GM21526 (cell line): ENCODE measurements around the gene HDX.
A peak's percentile ranks its signal among the peaks of the same experiment; 100 is the strongest.
"Not testable (repeated sequence)": the region's sequence is repeated elsewhere in the genome, so short reads cannot be mapped to it uniquely, and the experiment has no call there.

Experiments used
- ATAC-seq: cut with Tn5 transposase; IDR thresholded peaks from one replicate; pipeline ENCODE4 v1.9.1; 2021; ENCODE audit warnings: moderate library complexity; ENCODE audit not compliant: unreplicated experiment, low FRiP score

HDX gene, protein sequence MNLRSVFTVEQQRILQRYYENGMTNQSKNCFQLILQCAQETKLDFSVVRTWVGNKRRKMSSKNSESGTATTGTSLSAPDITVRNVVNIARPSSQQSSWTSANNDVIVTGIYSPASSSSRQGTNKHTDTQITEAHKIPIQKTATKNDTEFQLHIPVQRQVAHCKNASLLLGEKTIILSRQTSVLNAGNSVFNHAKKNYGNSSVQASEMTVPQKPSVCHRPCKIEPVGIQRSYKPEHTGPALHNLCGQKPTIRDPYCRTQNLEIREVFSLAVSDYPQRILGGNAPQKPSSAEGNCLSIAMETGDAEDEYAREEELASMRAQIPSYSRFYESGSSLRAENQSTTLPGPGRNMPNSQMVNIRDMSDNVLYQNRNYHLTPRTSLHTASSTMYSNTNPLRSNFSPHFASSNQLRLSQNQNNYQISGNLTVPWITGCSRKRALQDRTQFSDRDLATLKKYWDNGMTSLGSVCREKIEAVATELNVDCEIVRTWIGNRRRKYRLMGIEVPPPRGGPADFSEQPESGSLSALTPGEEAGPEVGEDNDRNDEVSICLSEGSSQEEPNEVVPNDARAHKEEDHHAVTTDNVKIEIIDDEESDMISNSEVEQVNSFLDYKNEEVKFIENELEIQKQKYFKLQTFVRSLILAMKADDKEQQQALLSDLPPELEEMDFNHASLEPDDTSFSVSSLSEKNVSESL

DNA sequence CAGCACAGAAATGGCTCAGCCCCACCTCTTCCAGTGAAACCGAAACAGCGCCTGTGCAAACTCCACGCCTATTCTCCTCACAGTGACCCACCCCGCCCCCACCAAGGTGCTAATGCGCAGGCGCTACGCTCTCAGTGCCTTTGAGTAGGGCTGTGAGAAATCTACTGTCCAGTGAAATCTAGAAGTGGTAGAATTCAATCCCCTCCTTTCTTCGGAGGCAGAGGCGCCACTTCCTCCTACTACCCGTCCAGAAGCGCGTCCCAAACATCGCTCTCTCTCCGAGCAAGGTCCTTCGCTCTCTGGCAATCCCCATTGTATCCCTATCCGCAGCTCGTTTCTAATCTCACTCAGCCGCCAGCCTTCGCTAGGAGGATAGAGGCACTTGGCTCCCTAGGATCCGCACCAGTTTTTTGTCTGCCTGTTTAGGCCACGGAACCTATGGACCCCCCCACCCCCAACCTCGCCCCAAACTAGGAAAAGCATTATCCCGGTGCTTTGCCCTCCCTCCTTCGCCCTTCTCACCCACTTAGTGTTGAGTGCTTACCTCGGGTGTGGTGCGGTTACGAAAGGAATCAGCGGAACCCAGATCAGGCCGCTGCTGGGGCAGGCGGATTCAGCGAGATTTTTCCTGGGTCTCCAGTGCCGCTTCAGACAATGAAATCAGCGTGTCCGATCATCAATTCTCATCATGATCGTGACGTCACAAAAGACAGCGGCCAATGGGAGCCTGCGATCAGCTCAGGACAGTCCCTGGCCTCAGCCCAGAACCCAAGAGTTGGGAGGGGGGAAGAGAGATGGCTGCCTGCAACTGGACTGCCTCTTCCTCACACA is at the start of gene HDX:
Gene HDX, minus strand, starts transcription at position 656 of the 831 bp plus-strand sequence. CDS start 27,056 bp downstream, outside the sequence.
- peak; percentile 94 for ATAC-seq

DNA sequence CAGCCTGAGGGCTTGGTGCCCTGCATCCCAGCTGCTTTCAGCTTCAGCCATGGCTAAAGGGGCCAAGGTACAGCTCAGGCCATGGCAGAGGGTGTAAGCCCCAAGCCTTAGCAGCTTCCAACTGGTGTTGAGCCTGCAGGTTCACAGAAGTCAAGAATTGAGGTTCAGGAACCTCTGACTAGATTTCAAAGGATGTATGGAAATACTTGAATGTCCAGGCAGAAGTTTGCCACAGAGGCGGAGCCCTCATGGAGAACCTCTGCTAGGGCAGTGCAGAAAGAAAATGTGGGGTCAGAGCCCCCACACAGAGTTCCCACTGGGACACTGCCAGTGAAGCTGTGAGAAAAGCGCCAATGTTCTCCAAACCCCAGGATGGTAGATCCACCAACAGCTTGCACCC is 39.1 kb upstream of the HDX start:
- ATAC-seq = not testable (repeated sequence)

DNA sequence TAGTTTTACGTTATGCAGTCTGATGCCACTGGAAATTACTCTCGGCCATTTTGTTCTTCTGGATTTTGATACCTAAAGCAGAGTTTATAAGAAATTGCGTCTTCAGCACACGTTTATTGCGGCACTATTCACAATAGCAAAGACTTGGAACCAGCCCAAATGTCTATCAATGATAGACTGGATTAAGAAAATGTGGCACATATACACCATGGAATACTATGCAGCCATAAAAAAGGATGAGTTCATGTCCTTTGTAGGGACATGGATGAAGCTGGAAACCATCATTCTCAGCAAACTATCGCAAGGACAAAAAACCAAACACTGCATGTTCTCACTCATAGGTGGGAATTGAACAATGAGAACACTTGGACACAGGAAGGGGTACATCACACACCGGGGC is 35.4 kb upstream of the HDX start:
- not testable (repeated sequence) for ATAC-seq

DNA sequence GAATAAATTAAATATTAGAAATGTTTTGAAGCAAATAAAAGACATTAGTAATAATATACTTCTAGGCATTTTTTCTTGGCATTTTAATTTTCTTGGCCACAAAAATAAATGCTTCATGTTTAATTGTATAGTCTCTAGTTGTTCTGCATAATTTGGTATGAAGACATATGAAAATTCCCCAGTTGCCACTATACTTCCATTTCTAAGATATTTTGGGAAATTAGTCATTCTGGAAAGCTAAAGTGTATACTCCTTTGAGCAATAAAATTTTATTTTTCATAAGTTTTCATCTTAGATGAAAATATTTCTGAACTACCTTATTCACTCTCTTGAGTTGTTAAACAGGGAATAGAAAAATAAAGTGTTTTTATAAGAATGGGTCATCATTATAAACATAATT is 13.8 kb downstream of the HDX start:
- ATAC-seq = no peak

DNA sequence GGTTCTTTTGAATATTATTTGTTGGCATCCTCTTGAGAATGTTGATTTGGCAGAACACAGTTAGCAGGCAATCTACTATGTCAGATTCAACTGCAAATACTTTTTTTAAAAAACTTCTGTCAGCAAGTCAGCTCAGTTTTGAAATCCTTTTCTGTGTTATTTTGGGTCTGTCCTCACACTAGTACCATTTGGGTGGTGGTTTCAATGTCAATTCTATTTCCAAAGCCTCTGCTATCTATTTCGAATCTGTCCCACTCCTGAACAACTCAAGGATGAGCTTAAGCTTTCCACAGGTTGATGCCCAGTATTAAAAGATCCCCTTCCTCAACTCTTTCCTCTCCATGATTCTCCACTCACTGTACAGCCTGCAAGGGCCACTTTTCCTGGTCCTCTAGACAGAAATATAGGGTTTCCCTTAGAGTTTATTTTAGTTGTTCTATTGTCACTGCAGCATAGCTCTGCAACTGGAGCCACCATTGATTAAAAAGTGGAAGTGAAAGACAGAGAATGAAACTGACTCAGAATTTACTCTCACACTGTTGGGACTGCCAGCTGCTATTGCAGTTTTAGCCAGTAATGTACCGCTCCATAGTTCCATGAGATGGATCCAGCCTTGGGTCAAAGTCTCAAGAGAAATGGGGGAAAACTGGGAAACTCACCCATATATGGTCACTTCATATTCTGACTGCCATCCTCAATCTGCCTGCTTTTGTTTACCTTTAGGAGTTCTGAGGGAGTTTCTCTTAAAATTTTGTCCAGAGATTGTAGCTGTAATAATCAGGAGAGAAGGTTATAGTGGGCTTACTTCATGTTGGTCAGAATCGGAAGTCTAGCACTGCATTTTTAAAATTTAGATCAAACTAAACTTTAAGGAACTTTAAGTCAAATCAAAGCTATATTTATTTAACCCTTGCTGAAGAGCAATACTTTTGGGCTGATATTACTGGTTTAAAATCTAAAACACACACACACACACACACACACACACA is 14.6 kb downstream of the HDX start:
- ATAC-seq = peak; percentile 100

DNA sequence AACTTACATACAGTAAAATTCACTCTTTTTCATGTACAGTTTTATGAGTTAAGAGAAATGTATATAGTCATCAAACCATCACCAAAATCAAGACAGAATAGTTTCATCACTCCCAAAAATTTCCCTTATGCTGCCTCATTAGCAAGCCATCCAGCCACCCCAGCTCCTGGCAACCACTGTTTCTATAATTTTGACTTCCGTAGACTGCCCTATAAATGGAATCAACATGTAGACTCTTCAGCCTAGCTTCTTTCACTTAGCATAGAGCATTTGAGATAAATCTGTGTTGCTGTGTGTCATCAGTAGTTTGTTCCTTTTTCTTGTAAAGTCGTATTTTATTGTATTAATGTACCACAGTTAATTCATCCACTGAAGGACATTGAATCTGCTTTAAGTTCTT is 23.2 kb downstream of the HDX start:
- no peak for ATAC-seq

DNA sequence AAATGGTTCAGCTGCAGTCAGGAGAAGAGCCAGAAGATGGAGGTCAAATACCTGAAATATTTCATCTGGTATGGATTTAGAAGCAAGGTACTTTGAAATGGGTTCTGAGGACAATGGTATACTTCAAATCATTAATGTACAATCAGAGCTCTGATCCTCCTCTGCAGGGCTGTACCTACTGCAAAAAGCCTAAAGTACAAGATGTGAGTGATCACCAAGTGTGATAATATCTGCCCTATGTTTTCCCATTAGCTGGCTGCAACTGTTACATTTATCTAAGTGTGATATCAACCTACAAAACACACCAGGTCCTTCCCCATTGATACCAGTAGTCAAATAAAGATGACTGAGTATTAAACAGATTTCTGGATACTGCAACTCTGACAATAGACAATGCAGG is 25.1 kb downstream of the HDX start:
- no peak for ATAC-seq

DNA sequence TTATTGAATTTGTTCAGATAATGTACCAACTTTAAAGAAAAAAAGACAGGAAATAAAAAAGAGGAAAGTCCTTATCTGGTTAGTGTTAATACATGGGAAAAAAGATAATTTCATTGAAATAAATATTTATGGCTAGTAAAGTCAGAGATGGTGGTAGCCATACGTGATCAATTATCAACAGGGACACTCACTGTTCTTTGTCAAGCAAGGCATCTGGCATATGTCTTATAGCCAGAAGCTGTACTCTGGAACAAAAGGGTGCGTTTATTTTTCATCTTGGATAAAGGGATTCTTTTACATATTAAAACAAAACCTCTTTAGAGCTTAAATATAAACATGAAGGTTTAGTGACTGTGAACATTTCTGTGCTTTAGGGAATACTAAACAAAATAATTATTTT is 26.7 kb downstream of the HDX start:
- ATAC-seq = no peak

DNA sequence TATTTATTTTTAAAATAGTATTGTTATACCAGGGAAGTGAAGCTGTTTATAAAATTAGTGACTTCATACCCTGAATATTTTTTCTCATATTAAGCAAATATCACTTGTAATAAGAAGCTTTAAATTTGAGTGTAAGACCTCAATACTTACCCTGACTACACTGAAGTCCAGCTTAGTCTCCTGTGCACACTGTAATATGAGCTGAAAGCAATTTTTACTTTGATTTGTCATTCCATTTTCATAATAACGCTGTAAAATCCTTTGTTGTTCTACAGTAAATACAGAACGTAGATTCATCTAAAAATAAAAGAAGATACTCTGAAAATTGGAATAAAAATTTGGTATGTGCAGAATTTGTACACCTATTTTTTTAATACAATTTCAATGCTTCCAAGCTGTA is 27.2 kb downstream of the HDX start:
- no peak for ATAC-seq

DNA sequence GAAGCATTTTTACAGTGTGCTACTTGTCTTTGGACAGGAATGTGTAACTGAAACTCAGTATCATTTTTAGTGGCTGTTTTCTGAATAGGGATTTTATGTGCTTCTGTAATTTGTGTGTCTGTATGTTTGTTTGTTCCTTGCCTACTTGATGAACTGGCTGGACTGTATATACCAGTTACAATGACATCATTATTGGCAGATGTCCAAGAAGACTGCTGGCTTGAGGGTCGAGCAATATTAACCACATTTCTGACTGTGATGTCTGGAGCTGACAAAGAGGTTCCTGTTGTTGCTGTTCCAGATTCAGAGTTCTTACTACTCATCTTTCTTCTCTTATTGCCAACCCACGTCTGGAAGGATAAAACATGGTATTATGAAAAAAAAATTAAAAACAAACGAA is 33.0 kb downstream of the HDX start:
- no peak for ATAC-seq

DNA sequence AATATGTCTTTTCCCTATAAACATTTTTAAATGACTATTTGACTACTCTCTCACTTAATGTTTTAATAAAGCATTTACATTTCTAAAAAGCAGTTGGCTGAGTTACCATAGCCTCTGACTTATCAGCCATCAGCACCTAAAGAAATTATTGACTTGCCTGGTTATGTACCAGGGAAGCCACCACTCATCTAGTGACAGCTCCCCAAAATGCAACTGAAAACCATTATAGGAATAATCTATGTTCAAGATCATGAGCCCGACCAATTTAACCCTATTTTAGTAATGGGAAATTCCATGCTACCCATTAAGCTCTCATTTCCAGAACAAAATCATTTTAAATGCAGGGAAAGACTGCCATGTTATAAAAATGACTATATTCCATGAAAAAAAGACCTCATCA is 34.4 kb downstream of the HDX start:
- ATAC-seq = no peak

DNA sequence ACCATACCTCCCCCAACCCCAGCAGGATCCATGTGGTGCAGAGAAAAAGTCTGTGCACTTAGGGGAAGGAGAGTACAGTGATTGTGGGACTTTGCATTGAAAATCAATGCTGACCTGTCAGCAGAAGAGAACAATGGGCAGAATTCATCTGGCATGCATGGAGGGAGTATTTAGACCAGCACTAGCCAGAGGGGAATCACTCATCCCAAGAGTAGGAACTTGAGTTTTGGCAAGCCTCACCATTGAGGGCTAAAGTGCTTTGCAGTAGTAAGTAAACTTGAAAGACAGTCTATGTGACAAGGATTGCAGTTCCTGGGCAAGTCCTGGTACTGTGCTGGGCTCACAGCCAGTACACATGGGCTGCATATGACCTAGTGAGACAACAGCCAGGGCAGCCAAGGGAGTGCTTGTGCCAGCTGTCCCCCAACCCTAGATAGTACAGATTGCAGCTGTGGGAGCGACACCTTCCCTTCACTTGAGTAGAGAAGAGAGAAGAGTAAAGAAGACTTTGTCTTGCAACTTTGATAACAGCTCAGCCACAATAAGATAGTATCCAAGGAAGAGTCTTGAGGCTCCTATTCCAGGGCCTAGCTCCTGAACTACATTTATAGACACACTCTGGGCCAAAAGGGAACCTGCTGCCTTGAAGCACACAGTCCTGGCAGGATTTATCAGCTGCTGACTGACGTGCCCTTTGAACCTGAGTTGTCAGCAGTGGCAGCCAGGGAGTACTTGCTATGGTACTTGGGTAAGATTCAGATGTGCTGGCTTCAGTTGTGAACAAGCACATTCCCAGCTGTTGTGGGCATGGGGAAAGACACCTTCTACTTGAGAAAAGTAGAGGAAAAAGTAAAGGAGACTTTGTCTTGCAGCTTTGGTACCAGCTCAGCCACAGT is 48.7 kb downstream of the HDX start:
- no peak for ATAC-seq

DNA sequence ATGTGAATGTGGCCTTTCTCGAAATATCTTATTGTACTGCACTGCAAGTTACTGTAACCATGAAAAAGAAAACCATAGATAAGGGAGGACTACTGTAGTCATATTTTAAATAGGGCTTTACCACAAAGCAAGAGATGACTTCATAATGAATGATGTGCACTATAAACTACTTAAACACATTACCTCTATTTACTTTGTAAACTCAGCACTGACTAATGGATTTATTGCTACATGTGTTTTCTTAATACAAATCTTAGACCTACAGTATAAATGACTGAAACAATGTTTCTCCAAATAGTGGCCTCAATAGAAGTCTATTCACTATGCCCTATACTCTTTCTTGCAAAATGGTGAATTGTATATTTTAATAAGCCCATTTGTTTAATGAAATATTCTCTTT is 61.1 kb downstream of the HDX start:
- no peak for ATAC-seq

DNA sequence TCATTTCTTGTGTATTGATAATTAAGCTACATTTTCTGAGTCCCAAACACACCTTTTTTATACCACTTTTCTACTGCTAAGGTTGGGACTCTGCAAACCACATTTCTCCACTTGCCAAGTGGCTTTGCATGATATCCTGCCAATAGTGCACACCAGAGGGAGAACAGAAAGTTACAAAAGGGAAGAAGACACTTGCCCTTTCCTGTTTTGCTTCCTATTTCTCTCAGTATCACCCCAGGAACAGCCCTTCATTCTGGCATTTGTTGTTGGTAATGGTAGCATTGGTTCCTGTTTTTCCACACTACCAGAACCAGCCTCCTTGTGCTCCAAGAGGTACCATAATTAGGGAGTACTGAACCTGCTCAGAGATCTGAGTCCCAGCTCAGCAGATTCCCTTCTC is 87.1 kb downstream of the HDX start:
- no peak for ATAC-seq

DNA sequence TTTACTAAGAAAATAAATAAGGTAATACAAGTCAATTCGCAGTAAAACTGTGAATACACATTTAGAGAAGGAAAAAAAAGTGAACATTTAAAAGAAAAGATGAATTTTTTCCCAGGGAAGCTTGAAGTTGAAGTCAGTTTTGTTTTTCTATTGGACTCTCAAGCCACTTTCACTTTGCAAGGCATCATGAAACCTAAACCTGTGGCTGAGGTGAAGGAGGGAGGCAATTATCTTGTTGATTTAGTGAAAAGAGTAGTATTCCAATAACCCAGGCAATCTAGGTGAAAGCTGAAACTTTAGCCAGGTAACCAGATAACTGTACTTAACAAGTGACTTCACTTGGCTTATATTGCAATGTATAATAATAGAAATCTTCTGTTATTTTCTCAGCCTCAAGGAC is 138.6 kb downstream of the HDX start:
- ATAC-seq = peak; percentile 65

DNA sequence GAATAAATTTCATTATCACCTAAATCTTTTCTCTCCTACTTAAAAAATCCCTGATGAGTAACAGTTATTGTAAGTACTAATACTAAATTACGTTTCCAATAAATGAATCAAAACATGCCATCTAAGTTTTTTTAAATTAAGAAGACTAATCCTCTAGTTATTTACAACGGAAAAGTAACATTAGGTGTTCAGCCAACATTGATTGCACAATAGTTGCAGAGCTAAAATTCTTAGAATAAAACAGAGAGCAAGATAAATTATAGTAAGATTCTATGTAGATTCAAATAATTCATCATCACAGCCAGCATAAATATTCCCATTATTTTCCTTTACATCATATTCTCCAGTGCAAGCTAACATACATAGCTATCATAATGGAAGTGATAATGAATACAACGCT is 139.2 kb downstream of the HDX start:
- ATAC-seq = no peak

DNA sequence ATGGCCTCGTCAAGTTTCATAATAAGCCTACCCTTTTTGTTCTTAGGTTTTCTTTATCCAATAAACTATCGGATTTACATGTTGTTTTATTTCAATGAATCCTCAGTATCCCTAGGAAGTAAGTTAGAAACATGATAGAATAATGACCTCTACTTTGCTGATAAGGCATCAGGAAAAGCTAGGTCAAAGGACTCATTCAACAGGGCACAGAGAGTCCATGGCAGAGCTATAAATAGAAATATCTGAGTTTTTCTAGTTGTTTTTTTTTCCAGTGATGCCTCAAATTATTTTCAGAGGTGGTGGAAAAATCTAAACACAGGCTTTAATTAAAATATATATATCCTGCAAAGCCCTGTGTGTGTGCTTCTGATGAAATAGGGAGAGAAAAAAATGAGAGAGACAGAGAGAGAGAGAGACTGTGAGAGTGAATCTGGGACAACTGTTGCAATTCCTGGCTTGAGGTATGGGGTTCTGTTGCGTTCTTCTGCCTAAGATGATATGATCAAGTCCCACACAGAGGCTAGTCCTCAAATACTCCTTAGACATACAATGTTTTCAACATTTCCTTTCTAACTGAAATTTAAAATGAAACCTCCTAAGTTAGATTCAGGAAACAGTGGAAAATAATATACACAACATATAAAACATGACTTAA is 139.9 kb downstream of the HDX start:
- no peak for ATAC-seq

DNA sequence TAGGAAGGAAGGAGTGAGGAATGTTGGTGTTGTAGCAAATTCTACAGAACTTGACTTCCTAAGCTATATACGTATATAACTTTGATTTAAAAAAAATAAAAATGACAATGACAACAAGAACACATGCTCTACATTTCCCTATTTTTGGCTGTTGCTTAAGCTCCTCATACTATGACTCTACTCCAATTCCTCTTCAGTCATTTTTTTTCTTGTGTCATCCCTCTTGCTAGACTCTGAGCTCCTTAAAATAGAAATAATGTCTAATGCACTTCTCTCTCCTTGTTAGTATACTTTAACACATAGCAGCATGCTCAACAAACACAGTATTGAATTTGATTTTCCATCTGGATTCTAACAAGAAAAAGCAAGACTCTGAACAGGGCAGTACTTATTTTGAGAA is 144.0 kb downstream of the HDX start:
- no peak for ATAC-seq

DNA sequence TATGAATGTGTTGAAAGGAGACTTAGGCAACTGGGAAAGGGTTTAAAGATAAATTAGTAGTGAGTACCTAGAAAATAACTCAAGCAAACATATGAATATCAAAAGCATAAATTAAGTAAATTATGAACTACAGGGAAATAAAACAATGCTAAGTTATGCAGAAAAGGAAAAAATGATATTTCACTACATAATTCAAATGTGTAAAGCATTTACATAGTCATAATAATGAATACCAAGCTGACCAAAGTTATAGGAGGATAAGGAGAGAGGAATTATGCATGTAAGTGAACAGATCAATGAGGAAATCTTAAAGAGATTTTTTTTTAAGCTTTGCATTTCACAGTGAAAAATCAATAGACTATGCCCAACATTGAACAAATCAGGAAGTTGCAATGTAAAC is 145.0 kb downstream of the HDX start:
- no peak for ATAC-seq
